HG02943 (cell line): ENCODE results near the gene TP53I11.

Experiments
- ATAC-seq: cut with Tn5 transposase; IDR thresholded peaks from one replicate; pipeline ENCODE4 v1.9.1; 2021; ENCODE audit warnings: mild to moderate bottlenecking, low read depth, moderate library complexity; ENCODE audit not compliant: unreplicated experiment

TP53I11 gene

GRCh38 chr11:44942029-44942955, 8.4 kb downstream of the TP53I11 start:
- ATAC-seq = no peak

- no peak for ATAC-seq
Measured at GRCh38 chr11:44941259-44942021, 9.2 kb downstream of the TP53I11 start.

DNA sequence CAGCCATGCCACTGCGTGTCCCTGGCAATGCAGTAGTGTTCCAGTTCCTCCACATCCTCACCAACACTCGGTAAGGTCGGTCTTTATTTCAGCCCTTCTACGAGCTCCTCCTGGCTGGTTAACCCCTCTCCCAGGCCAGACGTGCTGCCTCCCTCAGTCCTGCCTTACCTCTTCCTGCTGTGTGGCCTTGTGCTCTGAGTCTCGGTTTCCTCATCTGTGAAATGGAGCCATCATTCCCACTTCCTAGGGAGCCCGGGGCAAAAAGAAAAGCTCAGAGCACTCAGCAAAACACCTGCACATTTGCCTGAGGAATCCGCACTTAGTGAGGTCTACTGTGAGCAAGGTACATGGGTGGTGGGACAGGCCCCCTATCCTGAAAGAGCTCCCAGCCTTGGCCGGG, 9.8 kb downstream of the TP53I11 start:
- no peak for ATAC-seq

GRCh38 chr11:44940404-44940803, 10.3 kb downstream of the TP53I11 start:
- no peak for ATAC-seq

DNA sequence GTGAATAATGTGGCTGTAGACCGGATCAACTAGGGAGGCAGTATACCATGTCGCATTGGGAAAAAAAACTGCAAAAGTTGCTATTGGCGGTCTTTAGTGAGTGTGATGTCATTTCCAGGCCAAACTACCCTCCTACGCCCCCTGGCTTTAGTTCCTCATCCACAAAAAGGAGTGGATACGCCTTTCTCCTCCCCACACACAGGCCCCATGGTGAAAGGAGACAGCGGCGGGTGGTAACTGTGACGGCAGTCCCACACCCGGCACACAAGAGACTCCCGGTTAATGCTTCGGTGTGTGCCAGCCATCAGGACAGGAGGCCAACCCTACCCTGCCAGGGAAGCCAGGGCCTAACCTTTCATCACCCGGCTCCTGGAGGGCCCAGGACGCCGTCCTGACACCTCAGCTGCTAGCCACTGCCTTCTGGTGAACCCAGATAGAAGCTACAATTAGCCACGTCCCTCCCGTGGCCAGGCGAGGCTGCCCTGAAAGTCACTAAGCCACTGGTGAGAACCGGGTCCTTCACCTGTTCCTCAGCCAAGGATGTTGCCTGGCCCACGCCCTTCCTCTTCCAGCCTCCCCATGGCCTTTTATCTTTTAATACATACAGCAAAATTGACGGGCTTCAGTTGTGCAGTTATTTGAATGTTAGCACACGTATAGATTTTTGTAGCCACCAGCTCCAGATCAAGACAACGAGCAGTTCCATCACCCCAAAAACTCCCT, 10.8 kb downstream of the TP53I11 start:
- ATAC-seq = no peak

DNA sequence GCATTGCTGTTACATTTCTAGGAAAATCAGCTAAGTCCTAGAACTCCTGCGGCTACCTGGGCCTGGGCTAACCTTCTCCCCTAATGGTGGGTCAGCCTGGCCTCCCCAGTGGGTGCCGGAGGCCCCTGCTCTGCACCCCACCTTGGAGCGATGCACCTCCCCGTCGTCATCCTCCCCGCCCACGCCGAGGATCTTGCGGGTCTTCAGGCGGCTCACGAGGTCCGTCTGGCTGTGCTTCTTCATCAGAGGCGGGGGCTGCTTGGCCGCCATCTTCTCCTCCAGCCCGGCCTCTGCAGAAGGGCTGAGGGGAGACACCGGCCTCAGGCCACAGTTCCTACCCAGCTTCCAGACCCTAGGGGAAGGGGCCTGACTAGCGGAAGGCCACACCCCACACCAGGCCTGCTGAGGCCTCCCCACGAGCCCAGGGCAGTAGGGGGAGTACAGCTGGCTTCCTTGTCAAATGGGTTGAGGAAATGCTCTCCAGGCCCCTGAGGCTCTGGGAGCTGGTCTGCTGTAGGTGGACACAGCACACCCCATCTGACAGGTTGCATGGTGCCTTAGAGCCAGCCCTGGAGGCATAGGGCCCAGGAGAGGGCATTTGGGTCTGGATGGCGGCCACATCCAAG, 12.5 kb downstream of the TP53I11 start:
- ATAC-seq = no peak

DNA sequence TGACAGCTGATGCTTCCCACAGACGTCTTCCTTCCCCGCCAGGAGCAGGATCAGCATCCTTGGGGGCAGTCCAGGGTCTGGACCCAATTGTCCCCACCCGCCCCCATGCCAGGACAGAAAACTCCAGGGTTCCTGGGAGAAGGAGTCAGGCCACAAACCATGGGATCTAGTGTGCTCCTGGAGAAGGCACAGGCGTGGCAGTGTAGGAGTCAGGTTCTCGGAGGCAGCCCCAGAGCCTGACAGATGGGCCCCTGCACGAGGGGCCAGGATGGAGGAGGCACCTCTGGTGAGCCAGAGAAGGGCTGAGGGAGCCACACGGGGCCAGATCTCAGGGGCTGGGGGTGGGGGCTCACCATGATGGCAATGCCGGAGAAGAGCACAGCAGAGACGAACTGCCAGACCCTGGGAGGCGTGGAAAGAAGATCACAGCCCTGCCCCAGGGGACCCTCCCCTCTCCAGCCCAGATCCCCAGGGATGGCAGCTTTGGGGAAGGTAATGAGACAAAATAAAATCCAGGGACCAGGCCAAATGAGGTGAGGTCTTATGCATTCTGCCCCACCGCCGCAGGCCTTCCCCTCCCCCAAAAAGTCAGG, 13.6 kb downstream of the TP53I11 start:
- ATAC-seq = no peak

DNA sequence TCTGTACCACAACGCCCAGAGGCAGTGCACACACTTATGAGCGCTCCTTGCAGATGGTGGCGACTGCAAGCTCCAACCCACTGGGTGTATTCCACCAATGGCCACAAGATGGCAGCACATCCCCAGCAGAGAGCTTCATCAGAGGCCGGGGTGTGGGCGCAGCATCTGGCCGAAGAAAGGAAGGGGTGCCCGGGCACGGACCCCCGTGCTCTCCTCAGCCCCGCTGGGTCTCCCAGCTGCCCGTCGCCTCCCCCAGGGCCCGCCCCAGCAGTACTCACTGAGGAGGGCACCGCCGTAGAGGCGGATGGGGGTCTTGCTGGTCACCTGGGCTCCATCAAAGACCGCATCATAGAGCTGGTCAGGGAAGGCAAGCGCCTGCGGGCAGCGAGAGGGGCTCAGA, 14.2 kb downstream of the TP53I11 start:
- no peak for ATAC-seq

DNA sequence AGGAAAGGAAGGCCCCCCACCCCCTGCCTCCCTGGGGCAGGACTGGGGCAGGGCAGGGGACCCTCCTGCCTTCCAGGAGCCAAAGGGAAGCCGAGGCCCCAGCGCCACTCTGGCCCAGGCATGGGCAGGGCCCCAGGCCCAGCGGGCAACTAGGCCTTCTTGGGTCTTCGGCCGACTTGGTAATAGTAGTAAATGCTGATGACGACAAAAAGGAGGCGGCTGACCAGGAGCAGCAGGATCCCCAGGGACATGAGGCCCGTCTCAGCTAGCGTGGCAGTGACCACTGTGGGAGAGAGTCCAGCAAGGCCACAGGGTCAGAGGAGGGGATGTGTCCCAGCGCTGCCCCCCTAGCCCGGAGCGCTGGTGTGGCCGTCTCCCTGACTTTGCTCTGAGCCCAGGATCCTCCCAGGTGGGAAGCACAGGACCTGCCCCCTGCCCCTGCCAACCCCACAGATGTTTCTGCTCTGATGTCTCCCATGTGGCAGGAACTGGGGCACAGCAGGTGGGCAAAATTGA, 15.9 kb downstream of the TP53I11 start:
- ATAC-seq = no peak

DNA sequence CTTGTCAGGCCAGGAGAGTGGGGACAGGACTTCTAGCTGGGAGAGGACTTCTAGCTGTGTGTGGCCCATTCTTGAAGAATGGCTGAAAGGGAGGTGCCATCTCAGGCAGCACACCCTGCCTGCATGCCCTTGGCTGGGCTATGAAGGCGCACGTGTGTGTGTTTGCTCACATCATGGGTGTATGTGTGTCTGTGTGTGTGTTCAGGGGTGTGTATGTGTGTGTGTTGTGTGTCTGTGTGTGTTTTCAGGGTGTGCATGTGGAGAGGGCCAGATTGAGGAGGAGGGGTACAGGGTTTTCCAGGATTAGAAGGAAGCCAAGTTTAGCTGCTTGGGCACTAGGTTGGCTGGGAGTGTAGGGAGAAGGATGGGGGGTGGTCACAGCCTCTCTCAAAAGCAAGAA, 16.6 kb downstream of the TP53I11 start:
- ATAC-seq = no peak

- ATAC-seq = no peak
Measured at GRCh38 chr11:44931466-44931865, 19.2 kb downstream of the TP53I11 start.

DNA sequence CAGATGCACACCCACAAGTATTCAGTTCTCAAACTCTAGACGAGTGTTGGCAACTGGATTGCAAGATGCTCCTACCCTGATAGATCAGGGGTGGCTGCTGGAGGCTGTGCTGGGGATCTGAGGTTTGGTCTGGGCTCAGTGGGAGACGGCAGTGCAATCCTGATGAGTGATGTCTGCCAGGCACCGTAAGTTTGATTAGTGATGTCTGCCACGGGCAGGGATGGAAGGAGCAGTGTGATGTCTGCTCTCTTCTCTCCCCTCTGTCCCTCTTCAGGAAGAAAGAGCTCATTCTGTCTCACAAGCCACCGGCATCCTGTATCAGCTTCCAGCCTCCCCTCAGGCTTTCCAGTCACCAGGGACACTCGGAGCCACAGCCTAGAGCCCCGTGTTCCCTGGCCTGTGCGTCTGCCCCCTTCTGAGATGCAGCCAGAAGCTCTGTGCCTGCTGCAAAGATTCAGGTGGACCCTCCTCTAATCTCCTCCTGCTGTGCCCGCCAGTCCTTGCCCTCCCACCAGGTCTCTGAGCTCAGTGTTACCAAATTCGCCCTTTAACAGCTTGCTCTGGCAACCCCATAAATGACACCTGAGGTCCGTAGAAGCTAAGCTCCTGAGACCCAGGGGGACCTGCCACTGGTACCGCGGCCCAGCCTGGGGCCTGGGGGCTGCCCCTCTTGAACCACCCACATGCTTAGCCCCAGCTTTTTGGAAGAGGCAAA, 19.9 kb downstream of the TP53I11 start:
- no peak for ATAC-seq

GRCh38 chr11:44928816-44929215, 21.9 kb downstream of the TP53I11 start:
- no peak for ATAC-seq

DNA sequence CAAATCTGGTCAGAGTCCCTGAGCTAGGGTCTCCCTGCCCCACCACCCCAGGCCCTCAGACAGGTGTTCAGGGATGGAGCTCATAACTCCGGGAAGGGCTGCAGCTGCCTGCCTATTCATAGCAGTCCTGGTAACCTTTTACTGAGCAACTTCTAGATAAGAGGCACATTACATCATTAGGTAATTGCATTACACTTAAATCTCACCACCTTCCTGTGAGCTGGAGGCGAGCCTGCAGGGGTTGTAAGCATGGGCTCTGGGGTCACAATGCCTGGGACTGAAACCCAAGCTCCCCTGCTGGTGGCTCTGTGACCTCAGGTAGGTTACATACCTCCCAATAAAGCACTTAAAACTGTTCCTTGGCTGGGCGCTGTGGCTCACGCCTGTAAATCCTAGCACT, 22.5 kb downstream of the TP53I11 start:
- no peak for ATAC-seq

DNA sequence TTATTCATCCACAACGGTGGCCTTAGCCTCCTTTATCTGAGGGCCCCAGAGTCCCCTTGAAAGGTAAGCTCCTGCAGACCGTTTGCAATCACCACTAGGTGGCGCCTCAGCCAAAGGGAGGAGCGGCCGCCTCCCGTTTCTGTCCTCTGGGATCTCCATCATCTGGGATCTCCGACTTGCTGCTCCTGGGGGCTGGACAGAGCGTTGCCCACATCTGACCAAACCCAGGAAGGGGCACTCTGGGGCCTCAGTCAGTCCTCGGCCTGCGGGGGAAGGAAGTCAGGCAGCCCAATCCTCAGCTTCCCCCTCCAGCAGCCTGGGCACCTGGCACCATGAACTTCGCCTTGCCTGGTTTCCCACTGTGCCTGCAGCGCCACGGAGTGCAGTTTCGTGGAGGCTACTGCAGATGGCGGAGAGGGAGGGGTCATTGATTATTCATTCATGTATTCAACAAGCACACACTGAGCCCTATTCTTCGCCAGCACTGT, 23.5 kb downstream of the TP53I11 start:
- ATAC-seq = no peak

- ATAC-seq = no peak
Measured at GRCh38 chr11:44926036-44926435, 24.6 kb downstream of the TP53I11 start.

- no peak for ATAC-seq
Measured at GRCh38 chr11:44923806-44924205, 26.9 kb downstream of the TP53I11 start.

DNA sequence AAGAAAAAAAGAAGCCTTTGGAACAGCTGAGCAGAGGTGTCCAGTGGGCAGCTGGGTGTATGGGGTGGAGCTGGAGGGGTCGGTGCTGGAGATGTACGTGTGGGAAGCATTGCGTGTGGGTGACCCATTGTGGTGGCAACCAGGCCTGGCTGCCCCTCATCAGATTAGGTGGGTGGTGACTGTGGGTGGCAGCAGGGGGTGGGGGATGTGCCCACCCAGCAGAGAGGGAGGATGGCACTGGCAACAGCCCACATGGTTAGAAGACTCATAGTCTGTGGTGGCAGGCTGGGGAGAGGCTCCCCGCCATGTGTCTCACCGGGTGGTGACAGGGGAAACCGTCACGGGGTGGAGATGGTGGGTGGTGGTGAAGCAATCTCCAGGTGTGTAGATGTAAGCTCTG, 27.6 kb downstream of the TP53I11 start:
- ATAC-seq = no peak

DNA sequence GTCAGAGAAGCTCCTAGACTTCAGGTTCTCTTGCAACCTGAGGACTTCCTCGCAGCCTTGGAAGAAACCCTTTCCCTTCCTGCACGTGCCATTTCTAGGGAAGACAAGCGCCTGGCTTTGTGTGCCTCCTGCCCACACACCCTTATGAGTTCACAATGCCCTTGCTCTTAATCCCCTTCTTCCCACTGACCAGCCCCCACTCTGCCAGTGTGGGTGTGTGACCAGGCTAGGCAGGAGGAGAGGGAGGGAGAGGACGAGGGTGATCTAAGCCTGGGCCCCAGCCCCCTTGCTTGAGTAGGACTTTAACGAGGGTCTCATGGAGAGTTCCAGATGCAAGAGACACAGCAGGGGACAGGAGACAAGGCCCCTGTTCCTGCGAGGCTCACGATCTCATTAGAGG, 30.2 kb downstream of the TP53I11 start:
- no peak for ATAC-seq
